NCI-H82 (cell line): ENCODE data around the gene C1orf87.

Source experiments
- DNase-seq: peaks from one replicate; lab custom pipeline; 2025; lab: John Stamatoyannopoulos, UW

The C1orf87 gene

DNA sequence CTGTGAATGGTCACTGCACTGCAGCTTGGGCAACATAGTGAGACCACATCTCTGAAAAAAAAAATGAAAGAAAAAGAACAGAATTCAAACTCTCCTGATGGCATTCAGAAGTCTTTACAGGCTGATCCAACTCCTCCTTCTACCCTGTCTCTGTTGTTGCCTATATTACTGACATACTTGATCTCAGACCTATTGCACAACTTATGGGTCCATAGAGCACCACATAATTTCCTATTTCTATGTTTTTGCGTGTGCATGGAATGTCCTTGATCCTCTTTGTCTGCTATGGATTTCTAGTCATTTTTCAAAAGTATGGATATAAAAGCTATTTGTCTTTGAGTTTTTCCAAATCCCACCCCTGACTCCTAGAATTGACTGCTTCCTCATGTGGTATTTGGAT is 124.6 kb downstream of the C1orf87 start:
- DNase-seq, result no peak

DNA sequence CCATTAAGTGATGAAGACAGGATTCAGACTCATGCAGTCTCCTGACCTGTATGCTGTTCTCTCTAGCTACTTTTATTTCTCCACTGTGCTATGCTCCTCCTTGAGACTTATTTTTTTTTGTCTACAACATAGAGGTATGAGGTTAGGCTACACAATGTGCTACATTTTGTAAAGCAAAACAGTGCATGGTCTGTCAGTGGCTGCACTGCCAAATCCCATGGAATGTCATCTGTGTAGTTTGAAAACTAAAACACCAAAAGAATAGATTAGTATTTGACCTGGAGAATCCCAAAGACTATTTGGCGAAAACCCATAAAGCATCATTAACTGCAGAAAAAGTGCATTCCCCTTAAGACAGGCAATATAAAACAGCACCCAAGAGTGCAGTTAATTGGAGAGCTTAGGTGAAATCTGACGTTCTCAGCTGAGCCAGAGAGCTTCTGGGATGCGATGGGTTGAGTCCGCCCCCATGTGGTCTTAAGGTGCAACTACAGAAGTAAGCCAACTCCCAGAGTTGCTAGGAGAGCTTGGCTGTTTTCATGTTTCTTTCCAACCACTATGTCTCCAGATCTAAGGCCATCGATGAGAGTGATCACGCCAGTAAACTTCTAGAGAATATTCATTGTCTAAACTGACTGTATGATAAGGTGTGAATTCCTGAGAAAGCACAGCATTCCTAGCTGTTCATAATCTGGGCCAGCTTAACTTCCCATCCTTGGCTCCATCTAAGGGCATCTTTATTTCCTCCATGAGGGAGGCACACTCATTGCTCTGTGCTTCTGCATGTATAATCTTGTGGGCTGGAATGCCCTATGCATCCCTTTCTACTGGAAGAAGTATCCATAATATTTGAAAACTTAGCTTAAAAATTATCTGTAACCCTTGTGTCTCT is 126.3 kb downstream of the C1orf87 start:
- peak; percentile 84 for DNase-seq

DNA sequence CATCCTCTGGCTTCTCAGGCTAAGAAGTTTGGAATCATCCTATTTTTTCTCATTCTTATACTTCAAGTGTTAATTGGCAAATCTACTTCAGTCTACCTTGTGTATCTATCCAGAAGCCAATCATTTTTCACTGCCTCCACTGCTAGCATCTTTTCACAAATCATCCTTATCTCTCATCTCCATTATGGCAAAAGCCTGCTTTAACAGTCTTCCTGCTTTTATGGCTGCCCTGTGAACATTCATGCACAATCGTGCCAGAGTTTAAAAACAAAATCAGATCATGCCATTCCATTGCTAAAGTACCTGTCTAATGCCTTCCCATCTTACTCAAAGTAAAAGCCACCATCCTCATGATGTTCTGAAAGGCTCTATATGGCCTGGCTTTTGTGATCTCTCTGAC is 127.8 kb downstream of the C1orf87 start:
- DNase-seq, result no peak
